ENCODE measurements around the gene SCPEP1.

Gene SCPEP1

GRCh38 chr17:56973520-56973919 is 4.4 kb upstream of the SCPEP1 start:
- Histone ChIP-seq H3K36me3 (ENCODE audit: low read length) (no peaks in the 10 kb centered on the region), H4K20me1 (ENCODE audit: low read depth, low read length) (no peaks in the 10 kb centered on the region), H3K4me2 (ENCODE audit: low read depth, low read length, poor library complexity, severe bottlenecking) (no peak overlapping the region), H3K9me3 (ENCODE audit: insufficient read depth, low read length) (peaks cover 8% of the 10 kb centered on the region; the same call in 1 of the 2 replicates), H3F3A (ENCODE audit: insufficient read depth) (peaks cover 2% of the 10 kb centered on the region; the same call in 1 of the 2 replicates), H3K9ac (ENCODE audit: low read length) (no peak overlapping the region), H3K4me3 (ENCODE audit: insufficient read depth, low read length, poor library complexity, severe bottlenecking) (no peak overlapping the region), H3K79me2 (ENCODE audit: insufficient read depth, low read length) (no peaks in the 10 kb centered on the region), H2AFZ (ENCODE audit: low read depth, low read length, severe bottlenecking) (no peak overlapping the region), H3K9me2 (replicated peaks; ENCODE audit: insufficient read depth, low read length) (no peaks in the 10 kb centered on the region), H3K27me3 (ENCODE audit: low read length) (no peaks in the 10 kb centered on the region), H3K27ac (ENCODE audit: low read depth, low read length) (no peak overlapping the region)
- TF ChIP-seq CTCF (IDR thresholded peaks at IDR 0.05; ENCODE audit: insufficient read depth, low read length, poor library complexity, severe bottlenecking) (no peak), EZH2phosphoT487 (conservative IDR thresholded peaks at IDR 0.05; ENCODE audit: low read length) (no peak)

- no peaks in the 10 kb centered on the region for H3K79me2 ChIP-seq (ENCODE audit: insufficient read depth, low read length)
- TF ChIP-seq EZH2phosphoT487 (conservative IDR thresholded peaks at IDR 0.05; ENCODE audit: low read length): no peak
- no peak for TF ChIP-seq CTCF (IDR thresholded peaks at IDR 0.05; ENCODE audit: insufficient read depth, low read length, poor library complexity, severe bottlenecking)
- H3K9me2 ChIP-seq (replicated peaks; ENCODE audit: insufficient read depth, low read length): no peaks in the 10 kb centered on the region
- no peaks in the 10 kb centered on the region for H3K27me3 ChIP-seq (ENCODE audit: low read length)
- H3K27ac ChIP-seq (ENCODE audit: low read depth, low read length): no peak overlapping the region
- H3K36me3 ChIP-seq (ENCODE audit: low read length): no peaks in the 10 kb centered on the region
- no peak overlapping the region for H3K9ac ChIP-seq (ENCODE audit: low read length)
- no peak overlapping the region for H2AFZ ChIP-seq (ENCODE audit: low read depth, low read length, severe bottlenecking)
- H3F3A ChIP-seq (ENCODE audit: insufficient read depth): peaks cover 6% of the 10 kb centered on the region; the same call in 1 of the 2 replicates
- no peaks in the 10 kb centered on the region for H4K20me1 ChIP-seq (ENCODE audit: low read depth, low read length)
- no peak overlapping the region for H3K4me3 ChIP-seq (ENCODE audit: insufficient read depth, low read length, poor library complexity, severe bottlenecking)
- no peak overlapping the region for H3K4me2 ChIP-seq (ENCODE audit: low read depth, low read length, poor library complexity, severe bottlenecking)
- H3K9me3 ChIP-seq (ENCODE audit: insufficient read depth, low read length): peaks cover 8% of the 10 kb centered on the region; the same call in 1 of the 2 replicates
Measured at GRCh38 chr17:56974055-56974454, 3.9 kb upstream of the SCPEP1 start.

- Histone ChIP-seq H3F3A (ENCODE audit: insufficient read depth) (peaks cover 6% of the 10 kb centered on the region; the same call in 1 of the 2 replicates), H3K9ac (ENCODE audit: low read length) (no peak overlapping the region), H3K27me3 (ENCODE audit: low read length) (no peaks in the 10 kb centered on the region), H3K9me3 (ENCODE audit: insufficient read depth, low read length) (peaks cover 8% of the 10 kb centered on the region; the same call in 1 of the 2 replicates), H3K79me2 (ENCODE audit: insufficient read depth, low read length) (no peaks in the 10 kb centered on the region), H4K20me1 (ENCODE audit: low read depth, low read length) (no peaks in the 10 kb centered on the region), H2AFZ (ENCODE audit: low read depth, low read length, severe bottlenecking) (no peak overlapping the region), H3K4me3 (ENCODE audit: insufficient read depth, low read length, poor library complexity, severe bottlenecking) (no peak overlapping the region), H3K4me2 (ENCODE audit: low read depth, low read length, poor library complexity, severe bottlenecking) (no peak overlapping the region), H3K9me2 (replicated peaks; ENCODE audit: insufficient read depth, low read length) (no peaks in the 10 kb centered on the region), H3K36me3 (ENCODE audit: low read length) (no peaks in the 10 kb centered on the region), H3K27ac (ENCODE audit: low read depth, low read length) (no peak overlapping the region)
- TF ChIP-seq EZH2phosphoT487 (conservative IDR thresholded peaks at IDR 0.05; ENCODE audit: low read length) (no peak), CTCF (IDR thresholded peaks at IDR 0.05; ENCODE audit: insufficient read depth, low read length, poor library complexity, severe bottlenecking) (no peak)
Measured at GRCh38 chr17:56975656-56976055, 2.3 kb upstream of the SCPEP1 start.

Data from SU-DHL-6 (cell line).